IPS-20b (cell line): ENCODE measurements around the gene PAPSS1.
"Not testable (repeated sequence)": the region's sequence is repeated elsewhere in the genome, so short reads cannot be mapped to it uniquely, and the experiment has no call there.

ENCODE experiments used
- H3K27ac ChIP-seq: one replicate; pipeline ENCODE4 v1.5.1; 2013; ENCODE audit warnings: low read length
- H3K27me3 ChIP-seq: 2 replicates; pipeline ENCODE4 v1.6.1; 2013; ENCODE audit warnings: mild to moderate bottlenecking, low read length, inconsistent platforms; ENCODE audit not compliant: insufficient read depth
- H3K36me3 ChIP-seq: 2 replicates; pipeline ENCODE4 v1.6.1; 2013; ENCODE audit warnings: low read depth, mild to moderate bottlenecking, inconsistent platforms, low read length, moderate library complexity; ENCODE audit not compliant: insufficient read depth
- H3K4me1 ChIP-seq: 2 replicates; pipeline ENCODE4 v1.6.1; 2013; ENCODE audit warnings: mild to moderate bottlenecking, control low read depth, inconsistent platforms, low read length, moderate library complexity; ENCODE audit not compliant: insufficient read depth
- H3K4me3 ChIP-seq: 2 replicates; pipeline ENCODE4 v1.5.1; 2013; ENCODE audit warnings: mild to moderate bottlenecking, low read length, inconsistent platforms
- H3K9ac ChIP-seq: 2 replicates; pipeline ENCODE4 v1.6.1; 2013; ENCODE audit warnings: low read depth, mild to moderate bottlenecking, inconsistent platforms, low read length, moderate library complexity
- H3K9me3 ChIP-seq: 2 replicates; pipeline ENCODE4 v1.6.1; 2013; ENCODE audit warnings: mild to moderate bottlenecking, low read depth, low read length, inconsistent platforms; ENCODE audit not compliant: insufficient read depth

Gene PAPSS1

DNA sequence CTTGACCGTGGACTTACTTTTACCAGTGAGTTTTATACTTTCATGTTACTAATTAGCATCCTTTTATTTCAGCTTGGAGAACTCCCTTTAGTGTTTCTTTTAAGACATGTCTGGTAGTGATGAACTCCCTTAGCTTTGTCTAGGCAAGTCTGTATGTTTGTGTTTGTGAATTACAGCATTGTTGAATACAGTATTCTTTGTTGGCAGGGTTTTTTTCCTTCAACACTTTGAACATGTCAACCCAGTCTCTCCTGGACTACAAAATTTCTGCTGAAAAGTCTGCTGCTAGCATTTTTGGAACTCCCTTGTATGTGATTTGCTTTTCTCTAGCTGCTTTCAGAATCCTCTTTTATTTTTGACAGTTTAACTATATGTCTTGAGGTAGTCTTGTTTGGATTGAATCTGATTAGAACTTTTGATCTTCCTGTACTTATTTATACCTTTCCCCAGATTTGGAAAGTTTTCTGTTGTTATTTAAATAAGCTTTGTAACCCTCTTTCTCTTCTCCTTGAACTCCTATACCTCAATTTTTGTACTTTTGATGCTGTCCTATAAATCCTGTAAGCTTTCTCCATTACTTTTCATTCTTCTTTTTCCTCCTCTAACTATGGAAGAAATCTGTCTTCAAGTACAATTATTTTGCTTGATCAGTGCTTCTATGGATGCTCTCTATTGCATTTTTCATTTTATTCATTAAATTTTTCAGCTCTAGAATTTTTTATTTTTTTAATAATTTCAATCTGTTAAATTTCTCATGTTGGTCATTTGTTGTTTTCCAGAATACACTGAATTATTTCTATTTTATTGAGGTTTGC, 14.1 kb downstream of the PAPSS1 start:
- no peak overlapping the region for H3K9ac ChIP-seq
- no peak overlapping the region for H3K4me3 ChIP-seq
- H3K4me1 ChIP-seq: peaks cover 3% of the 10 kb centered on the region; the same call in 1 of the 2 replicates
- peaks cover 18% of the 10 kb centered on the region for H3K9me3 ChIP-seq
- H3K36me3 ChIP-seq: no peaks in the 10 kb centered on the region
- no peak overlapping the region for H3K27ac ChIP-seq
- no peaks in the 10 kb centered on the region for H3K27me3 ChIP-seq

DNA sequence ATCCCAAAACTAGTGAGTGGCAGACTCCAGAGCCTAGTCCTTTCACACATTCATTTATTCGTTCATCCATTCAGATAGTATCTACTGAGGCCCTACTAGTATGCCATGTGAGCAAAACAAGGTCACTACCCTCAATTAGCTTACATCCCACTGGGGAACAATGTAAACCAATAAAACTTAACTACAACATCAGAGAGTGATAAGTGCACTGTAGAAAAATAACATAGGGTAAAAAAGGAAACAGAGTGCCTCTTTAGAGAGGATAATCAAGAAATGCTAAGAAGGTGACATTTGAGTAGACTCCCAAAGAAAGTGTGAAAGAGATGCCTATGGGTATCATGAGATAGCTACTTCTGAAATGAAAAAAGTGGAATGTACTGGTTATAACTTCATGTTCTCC, 18.5 kb downstream of the PAPSS1 start:
- H3K9ac ChIP-seq: no peak overlapping the region
- H3K36me3 ChIP-seq: peaks cover 31% of the 10 kb centered on the region

DNA sequence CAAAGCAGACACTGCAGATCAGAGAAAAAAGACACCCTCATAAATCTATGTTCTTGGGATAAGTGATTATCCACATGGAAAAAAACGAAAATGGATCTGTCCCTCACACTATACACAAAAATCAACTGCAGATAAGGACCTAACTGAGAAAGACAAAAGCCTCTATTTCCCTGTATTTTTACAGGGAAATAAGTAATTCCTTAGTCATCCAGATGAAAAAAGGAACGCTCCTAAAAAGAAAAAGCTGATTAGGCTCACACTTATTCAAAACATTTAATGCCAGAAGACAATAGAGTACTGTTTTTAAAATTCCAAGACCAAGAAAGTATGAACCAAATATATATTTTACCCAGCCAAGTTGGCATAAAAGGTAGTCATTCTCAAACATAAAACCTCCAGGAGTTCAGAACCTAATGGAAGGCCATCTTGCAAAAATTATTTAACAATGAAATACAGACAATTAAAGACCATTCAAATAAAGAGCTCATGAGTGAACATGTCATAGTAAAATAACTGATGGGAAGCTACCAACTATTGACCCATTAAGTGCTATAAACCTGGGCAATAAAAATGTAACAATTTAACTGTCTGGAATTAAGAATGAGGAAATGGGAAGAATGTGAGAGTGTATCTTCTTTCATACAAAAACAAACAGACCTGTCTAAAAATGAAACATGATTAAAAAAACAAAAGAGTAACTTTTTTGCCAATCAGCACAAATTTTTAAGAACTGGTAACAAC, 20.4 kb downstream of the PAPSS1 start:
- H3K27ac ChIP-seq: no peak overlapping the region
- no peaks in the 10 kb centered on the region for H3K27me3 ChIP-seq
- H3K4me3 ChIP-seq: no peak overlapping the region
- H3K9me3 ChIP-seq: peaks cover 4% of the 10 kb centered on the region; the same call in 1 of the 2 replicates
- H3K9ac ChIP-seq: no peak overlapping the region
- H3K36me3 ChIP-seq: peaks cover 36% of the 10 kb centered on the region
- H3K4me1 ChIP-seq: no peaks in the 10 kb centered on the region

More for the DNA sequence above, 18.5 kb downstream of the PAPSS1 start:
- H3K4me1 ChIP-seq: no peaks in the 10 kb centered on the region
- H3K27ac ChIP-seq: no peak overlapping the region
- H3K9me3 ChIP-seq: peaks cover 18% of the 10 kb centered on the region
- no peaks in the 10 kb centered on the region for H3K27me3 ChIP-seq
- no peak overlapping the region for H3K4me3 ChIP-seq

DNA sequence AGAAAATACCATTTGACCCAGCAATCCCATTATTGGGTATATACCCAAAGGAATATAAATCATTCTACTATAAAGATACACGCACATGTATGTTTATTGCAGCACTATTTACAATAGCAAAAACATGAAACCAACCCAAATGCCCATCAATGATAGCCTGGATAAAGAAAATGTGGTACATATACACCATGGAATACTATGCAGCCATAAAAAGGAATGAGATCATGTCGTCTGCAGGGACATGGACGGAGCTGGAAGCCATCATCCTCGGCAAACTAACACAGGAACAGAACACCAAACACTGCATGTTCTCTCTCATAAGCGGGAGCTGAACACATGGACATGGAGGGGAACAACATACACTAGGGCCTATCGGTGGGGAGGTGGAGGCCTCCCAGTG, 23.8 kb downstream of the PAPSS1 start:
- not testable (repeated sequence) for H3K9me3 ChIP-seq, H3K27ac ChIP-seq, H3K4me1 ChIP-seq, H3K27me3 ChIP-seq, H3K4me3 ChIP-seq, H3K9ac ChIP-seq
- H3K36me3 ChIP-seq: peaks cover 55% of the 10 kb centered on the region

DNA sequence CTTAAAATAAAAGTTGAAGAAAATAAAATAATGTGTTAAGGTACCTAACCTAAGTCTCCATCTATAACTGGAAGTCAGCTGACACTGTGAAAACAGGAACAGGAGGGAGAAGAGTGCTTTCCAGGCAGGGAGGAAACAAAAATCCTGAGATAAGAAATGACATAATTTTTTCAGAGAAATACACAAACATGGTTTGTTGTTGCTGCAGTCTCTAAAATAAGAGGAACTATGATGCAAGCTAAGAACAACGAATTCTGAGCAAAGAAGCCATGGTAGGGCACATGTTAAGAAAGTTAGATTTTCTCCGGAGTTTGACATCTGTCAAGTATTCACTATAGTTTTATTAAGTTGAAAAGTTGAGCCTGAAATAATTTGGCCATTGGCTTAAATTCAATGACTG, 26.9 kb downstream of the PAPSS1 start:
- no peak overlapping the region for H3K9ac ChIP-seq
- H3K9me3 ChIP-seq: no peaks in the 10 kb centered on the region
- peaks cover 38% of the 10 kb centered on the region for H3K36me3 ChIP-seq
- no peak overlapping the region for H3K4me3 ChIP-seq
- H3K27me3 ChIP-seq: no peaks in the 10 kb centered on the region
- H3K27ac ChIP-seq: no peak overlapping the region
- peaks cover 6% of the 10 kb centered on the region for H3K4me1 ChIP-seq

DNA sequence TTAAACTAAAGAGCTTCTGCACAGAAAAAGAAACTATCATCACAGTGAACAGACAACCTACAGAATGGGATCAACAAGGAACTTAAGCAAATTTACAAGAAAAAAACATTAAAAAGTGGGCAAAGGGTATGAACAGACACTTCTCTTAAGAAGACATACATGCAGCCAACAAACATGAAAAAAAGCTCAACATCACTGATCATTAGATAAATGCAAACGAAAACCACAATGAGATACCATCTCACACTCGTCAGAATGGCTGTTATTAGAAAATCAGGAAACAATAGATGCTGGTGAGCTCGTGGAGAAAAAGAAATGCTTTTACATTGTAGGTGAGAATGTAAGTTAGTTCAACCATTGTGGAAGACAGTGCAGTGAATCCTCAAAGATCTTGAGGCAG, 27.8 kb downstream of the PAPSS1 start:
- H3K9ac ChIP-seq: no peak overlapping the region
- no peaks in the 10 kb centered on the region for H3K27me3 ChIP-seq
- H3K9me3 ChIP-seq: no peaks in the 10 kb centered on the region
- peaks cover 15% of the 10 kb centered on the region for H3K4me1 ChIP-seq
- H3K27ac ChIP-seq: no peak overlapping the region
- peaks cover 30% of the 10 kb centered on the region for H3K36me3 ChIP-seq
- no peak overlapping the region for H3K4me3 ChIP-seq

DNA sequence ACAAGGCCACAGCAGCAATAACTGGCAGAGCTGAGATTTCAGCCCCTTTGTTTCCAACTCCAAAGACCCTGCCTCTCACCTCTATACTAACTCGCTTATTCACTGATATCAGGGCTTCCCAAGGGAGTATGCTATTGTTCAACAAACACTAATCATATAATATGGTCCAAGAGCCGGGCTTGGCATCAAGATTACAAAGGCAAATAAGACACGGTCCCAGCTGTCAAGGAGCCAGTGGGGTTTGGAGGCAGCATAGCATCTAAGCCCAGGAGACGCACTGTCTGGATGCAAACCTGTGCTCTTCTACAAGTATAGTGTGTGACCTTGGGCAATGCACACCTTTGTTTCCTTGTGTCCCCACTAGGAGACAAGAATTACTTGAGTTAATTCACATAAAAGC, 28.7 kb downstream of the PAPSS1 start:
- Histone ChIP-seq H3K4me3 (no peak overlapping the region), H3K9ac (no peak overlapping the region), H3K27ac (no peak overlapping the region), H3K9me3 (no peaks in the 10 kb centered on the region), H3K27me3 (no peaks in the 10 kb centered on the region), H3K36me3 (peaks cover 26% of the 10 kb centered on the region), H3K4me1 (peaks cover 15% of the 10 kb centered on the region)

DNA sequence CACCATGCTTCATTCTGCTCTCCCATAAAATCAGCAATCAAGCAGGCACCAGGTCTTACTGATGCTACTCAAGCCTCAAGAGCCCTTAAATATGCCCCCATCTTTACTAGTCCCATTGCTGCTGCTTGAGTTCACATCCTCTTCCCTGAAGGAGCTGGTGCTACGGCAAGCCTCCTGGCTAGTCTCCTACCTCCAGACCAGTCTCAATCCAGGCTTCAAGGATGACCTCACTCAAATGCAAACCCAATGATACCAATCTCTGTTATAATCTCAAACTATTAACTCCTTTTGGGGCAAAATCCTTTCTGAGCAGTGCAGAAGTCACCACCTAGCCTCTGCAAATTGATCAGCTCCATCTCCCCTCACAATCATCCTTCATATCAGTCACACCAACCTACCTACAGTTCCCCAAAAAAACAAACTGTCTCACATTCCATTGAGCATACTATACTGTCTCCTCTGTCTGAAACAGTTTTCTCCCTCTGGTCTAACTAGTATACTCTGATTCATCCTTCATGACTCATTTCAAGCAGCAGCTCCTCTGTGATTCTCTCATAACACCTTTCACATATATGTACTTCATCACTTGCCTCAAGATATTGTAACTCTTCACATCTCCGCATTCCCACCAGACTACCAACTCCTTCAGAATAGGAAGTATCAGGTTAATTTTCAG, 30.0 kb downstream of the PAPSS1 start:
- peaks cover 35% of the 10 kb centered on the region for H3K36me3 ChIP-seq
- H3K4me3 ChIP-seq: no peak overlapping the region
- no peaks in the 10 kb centered on the region for H3K9me3 ChIP-seq
- H3K4me1 ChIP-seq: peaks cover 15% of the 10 kb centered on the region
- no peak overlapping the region for H3K9ac ChIP-seq
- H3K27me3 ChIP-seq: no peaks in the 10 kb centered on the region
- no peak overlapping the region for H3K27ac ChIP-seq

DNA sequence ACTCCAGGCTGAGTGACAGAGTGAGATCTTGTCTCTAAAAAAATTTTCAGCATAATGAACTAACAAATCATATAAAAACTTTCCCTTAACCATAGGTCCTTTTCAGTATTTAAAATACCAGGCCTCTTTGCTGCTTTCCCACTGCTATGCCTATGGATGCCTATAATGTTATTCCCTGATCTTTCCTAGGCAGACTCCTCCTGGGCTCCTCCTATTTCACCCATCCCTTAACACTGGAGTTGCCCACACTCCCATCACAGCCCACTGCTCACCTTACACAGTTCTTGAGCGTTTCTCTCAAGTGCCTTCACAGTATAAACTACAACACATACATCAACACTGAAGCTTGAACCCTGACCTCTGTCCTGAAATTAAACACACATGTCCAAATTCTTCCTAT, 31.6 kb downstream of the PAPSS1 start:
- Histone ChIP-seq H3K9me3 (no peaks in the 10 kb centered on the region), H3K9ac (no peak overlapping the region), H3K36me3 (peaks cover 31% of the 10 kb centered on the region), H3K4me3 (no peak overlapping the region), H3K27me3 (no peaks in the 10 kb centered on the region), H3K27ac (no peak overlapping the region), H3K4me1 (peaks cover 15% of the 10 kb centered on the region)

DNA sequence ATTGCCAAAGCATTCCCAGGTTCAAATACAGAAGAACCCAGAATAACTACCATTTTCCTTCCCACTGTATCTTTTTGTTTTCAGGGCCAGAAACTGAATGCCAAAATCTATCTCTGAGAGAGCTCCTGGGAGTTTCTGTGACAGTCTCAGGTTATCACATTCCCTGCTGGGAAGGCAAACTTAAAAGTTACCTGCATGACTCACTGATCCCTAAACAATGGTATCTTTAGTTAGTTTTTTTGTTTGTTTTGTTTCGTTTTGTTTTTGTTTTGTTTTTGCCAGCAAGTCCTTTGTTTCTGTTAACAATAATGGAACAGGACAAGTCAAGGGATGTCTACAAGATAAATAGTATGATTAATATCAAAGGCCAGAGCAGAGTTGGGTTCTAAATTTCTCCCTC, 34.3 kb downstream of the PAPSS1 start:
- Histone ChIP-seq H3K9me3 (no peaks in the 10 kb centered on the region), H3K4me1 (peaks cover 15% of the 10 kb centered on the region), H3K27me3 (no peaks in the 10 kb centered on the region), H3K9ac (no peak overlapping the region), H3K4me3 (no peak overlapping the region), H3K36me3 (peaks cover 30% of the 10 kb centered on the region), H3K27ac (no peak overlapping the region)

DNA sequence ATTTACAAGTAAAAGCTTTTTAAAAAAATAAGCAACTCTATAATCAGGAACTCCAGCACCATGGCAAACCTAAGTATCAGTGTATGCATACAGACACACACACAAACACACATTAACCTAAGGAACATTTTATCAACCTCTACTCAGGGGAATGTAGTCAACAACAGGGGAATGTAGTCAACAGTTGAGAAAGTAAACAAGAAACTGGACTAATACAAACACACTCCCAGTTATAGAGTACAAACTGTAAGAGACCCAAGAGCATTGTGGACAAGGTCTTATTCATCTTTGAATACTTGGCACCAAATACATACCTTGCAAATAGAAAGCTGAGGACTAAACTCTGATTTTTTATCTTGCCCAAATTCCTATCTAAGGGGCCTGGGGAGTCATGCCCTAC, 36.2 kb downstream of the PAPSS1 start:
- no peaks in the 10 kb centered on the region for H3K9me3 ChIP-seq
- no peaks in the 10 kb centered on the region for H3K27me3 ChIP-seq
- no peak overlapping the region for H3K9ac ChIP-seq
- H3K27ac ChIP-seq: no peak overlapping the region
- peaks cover 32% of the 10 kb centered on the region for H3K36me3 ChIP-seq
- H3K4me1 ChIP-seq: peaks cover 15% of the 10 kb centered on the region
- no peak overlapping the region for H3K4me3 ChIP-seq
